ENCODE data around the gene NUP35. TPM values are rescaled to one million over a fixed set of nuclear protein-coding genes. Genes with fewer than 3 reads are reported as not detected.
"Not testable (repeated sequence)": the region's sequence is repeated elsewhere in the genome, so short reads cannot be mapped to it uniquely, and the experiment has no call there.

The NUP35 gene
- total RNA-seq, 1 donor from 2014 or later, result 11.2 TPM

- no peak for TF ChIP-seq CTCF (IDR thresholded peaks at IDR 0.05; ENCODE audit: insufficient read depth, low read length, poor library complexity, severe bottlenecking)
- Histone ChIP-seq H3K36me3 (ENCODE audit: control insufficient read depth, insufficient read depth, low read length) (no peaks in the 10 kb centered on the region), H3K4me3 (ENCODE audit: low read depth, low read length) (no peak overlapping the region), H3K27me3 (ENCODE audit: control insufficient read depth, insufficient read depth, low read length) (no peaks in the 10 kb centered on the region)
- no peak for DNase-seq (ENCODE audit: low read depth)
These were observed 40.4 kb downstream of the NUP35 start for GRCh38 chr2:183164650-183165015.

GRCh38 chr2:183166210-183166609 is 42.0 kb downstream of the NUP35 start:
- no peak for TF ChIP-seq CTCF (IDR thresholded peaks at IDR 0.05; ENCODE audit: insufficient read depth, low read length, poor library complexity, severe bottlenecking)

GRCh38 chr2:183166976-183167375 is 42.7 kb downstream of the NUP35 start:
- H3K36me3 ChIP-seq (ENCODE audit: control insufficient read depth, insufficient read depth, low read length); H3K4me3 ChIP-seq (ENCODE audit: low read depth, low read length); DNase-seq (ENCODE audit: low read depth): not testable (repeated sequence)

More at GRCh38 chr2:183166210-183166609, 42.0 kb downstream of the NUP35 start:
- DNase-seq (ENCODE audit: low read depth), result no peak
- H3K4me3 ChIP-seq (ENCODE audit: low read depth, low read length), result no peak overlapping the region
- no peaks in the 10 kb centered on the region for H3K36me3 ChIP-seq (ENCODE audit: control insufficient read depth, insufficient read depth, low read length)
- no peaks in the 10 kb centered on the region for H3K27me3 ChIP-seq (ENCODE audit: control insufficient read depth, insufficient read depth, low read length)

GRCh38 chr2:183172220-183172887 is 48.1 kb downstream of the NUP35 start:
- Histone ChIP-seq H3K27me3 (ENCODE audit: control insufficient read depth, insufficient read depth, low read length) (no peaks in the 10 kb centered on the region), H3K4me3 (ENCODE audit: low read depth, low read length) (no peak overlapping the region), H3K36me3 (ENCODE audit: control insufficient read depth, insufficient read depth, low read length) (no peaks in the 10 kb centered on the region)
- no peak for TF ChIP-seq CTCF (IDR thresholded peaks at IDR 0.05; ENCODE audit: insufficient read depth, low read length, poor library complexity, severe bottlenecking)
- DNase-seq (ENCODE audit: low read depth), result no peak

More at GRCh38 chr2:183166976-183167375, 42.7 kb downstream of the NUP35 start:
- not testable (repeated sequence) for H3K27me3 ChIP-seq (ENCODE audit: control insufficient read depth, insufficient read depth, low read length)

GRCh38 chr2:183179156-183179555 is 54.9 kb downstream of the NUP35 start:
- no peak for DNase-seq (ENCODE audit: low read depth)
- TF ChIP-seq CTCF (IDR thresholded peaks at IDR 0.05; ENCODE audit: insufficient read depth, low read length, poor library complexity, severe bottlenecking), result no peak
- no peaks in the 10 kb centered on the region for H3K36me3 ChIP-seq (ENCODE audit: control insufficient read depth, insufficient read depth, low read length)
- no peaks in the 10 kb centered on the region for H3K27me3 ChIP-seq (ENCODE audit: control insufficient read depth, insufficient read depth, low read length)
- no peak overlapping the region for H3K4me3 ChIP-seq (ENCODE audit: low read depth, low read length)

GRCh38 chr2:183185534-183185933 is 61.3 kb downstream of the NUP35 start:
- Histone ChIP-seq H3K36me3 (ENCODE audit: control insufficient read depth, insufficient read depth, low read length) (no peaks in the 10 kb centered on the region), H3K4me3 (ENCODE audit: low read depth, low read length) (no peak overlapping the region), H3K27me3 (ENCODE audit: control insufficient read depth, insufficient read depth, low read length) (no peaks in the 10 kb centered on the region)
- no peak for DNase-seq (ENCODE audit: low read depth)
- TF ChIP-seq CTCF (IDR thresholded peaks at IDR 0.05; ENCODE audit: insufficient read depth, low read length, poor library complexity, severe bottlenecking), result no peak

All from kidney epithelial cell (primary cell).